ENCODE measurements around the gene NHS.

DNA sequence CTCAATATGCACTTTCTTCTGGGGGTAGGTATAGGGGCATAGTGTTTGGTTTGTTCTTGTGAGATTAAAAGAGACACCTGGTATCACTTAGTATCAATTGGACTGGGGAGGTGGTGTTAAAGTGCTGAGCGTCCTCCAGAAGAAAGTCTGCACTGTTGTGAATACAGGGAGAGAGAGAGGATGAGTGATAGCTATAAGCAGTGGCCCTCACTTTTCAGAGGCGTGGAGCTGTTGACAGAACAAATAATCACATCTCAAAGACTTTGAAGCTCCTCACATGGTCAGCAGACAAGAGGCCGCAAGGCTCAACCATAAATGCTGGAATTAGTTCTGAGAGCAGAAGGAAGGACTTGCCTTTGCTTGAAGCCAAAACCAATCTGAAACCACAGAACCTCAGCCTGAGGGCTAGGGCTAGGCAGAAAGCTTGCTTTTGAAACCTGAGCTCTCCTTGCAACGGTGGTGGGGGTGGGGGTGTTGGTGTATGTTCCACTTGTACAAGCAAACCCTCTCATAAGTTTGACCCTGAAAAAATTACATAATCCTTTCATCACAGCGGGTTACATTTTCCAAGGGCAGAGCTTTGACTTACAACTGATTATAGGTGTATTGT is 239.1 kb downstream of the NHS start:
- TF ChIP-seq EZH2 (IDR thresholded peaks at IDR 0.05; ENCODE audit: insufficient read depth, low read length): no peak
- TF ChIP-seq, protein P1, sequence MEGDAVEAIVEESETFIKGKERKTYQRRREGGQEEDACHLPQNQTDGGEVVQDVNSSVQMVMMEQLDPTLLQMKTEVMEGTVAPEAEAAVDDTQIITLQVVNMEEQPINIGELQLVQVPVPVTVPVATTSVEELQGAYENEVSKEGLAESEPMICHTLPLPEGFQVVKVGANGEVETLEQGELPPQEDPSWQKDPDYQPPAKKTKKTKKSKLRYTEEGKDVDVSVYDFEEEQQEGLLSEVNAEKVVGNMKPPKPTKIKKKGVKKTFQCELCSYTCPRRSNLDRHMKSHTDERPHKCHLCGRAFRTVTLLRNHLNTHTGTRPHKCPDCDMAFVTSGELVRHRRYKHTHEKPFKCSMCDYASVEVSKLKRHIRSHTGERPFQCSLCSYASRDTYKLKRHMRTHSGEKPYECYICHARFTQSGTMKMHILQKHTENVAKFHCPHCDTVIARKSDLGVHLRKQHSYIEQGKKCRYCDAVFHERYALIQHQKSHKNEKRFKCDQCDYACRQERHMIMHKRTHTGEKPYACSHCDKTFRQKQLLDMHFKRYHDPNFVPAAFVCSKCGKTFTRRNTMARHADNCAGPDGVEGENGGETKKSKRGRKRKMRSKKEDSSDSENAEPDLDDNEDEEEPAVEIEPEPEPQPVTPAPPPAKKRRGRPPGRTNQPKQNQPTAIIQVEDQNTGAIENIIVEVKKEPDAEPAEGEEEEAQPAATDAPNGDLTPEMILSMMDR (IDR thresholded peaks at IDR 0.05; ENCODE audit: insufficient read depth, low read depth, low read length): no peak
